HEK293 (cell line): ENCODE results near the gene PSAT1.

Experiments
- CTCF ChIA-PET: fragments of 350-600 bp; formaldehyde crosslinking; extraction: SDS; loops from one replicate; lab custom pipeline; 2021; ENCODE audit warnings: antibody characterized with exemption; lab: Yijun Ruan, JAX
- POLR2A ChIA-PET: fragments of 300-600 bp; formaldehyde crosslinking; extraction: SDS; loops from one replicate; lab custom pipeline; 2020; ENCODE audit warnings: antibody characterized with exemption, inconsistent platforms; lab: Yijun Ruan, JAX
- H3K27ac ChIP-seq: fragments of 200-500 bp; sonication (Bioruptor generic); 2 replicates; pipeline ENCODE4 v1.5.1; 2014; ENCODE audit warnings: low read depth, low read length, control low read depth, inconsistent platforms; ENCODE audit errors: extremely low read depth
- H3K36me3 ChIP-seq, 2 experiments: fragments of 200-500 bp in 1 of 2; sonication (Bioruptor generic) in 1 of 2; 1 replicate in 1 of 2; 2 replicates in 1 of 2; pipeline ENCODE4 v1.5.1; 2014 to 2017; ENCODE audit warnings: inconsistent platforms in 2 of 2, low read length in 2 of 2; ENCODE audit not compliant: control insufficient read depth in 2 of 2, insufficient read depth in 1 of 2
- H3K4me1 ChIP-seq: fragments of 200-500 bp; sonication (Bioruptor generic); 2 replicates; pipeline ENCODE4 v1.5.1; 2014; ENCODE audit warnings: mild to moderate bottlenecking, low read length, inconsistent platforms; ENCODE audit not compliant: control insufficient read depth, insufficient read depth
- H3K4me3 ChIP-seq: 2 replicates; pipeline ENCODE4 v1.5.1; 2011; ENCODE audit warnings: low read depth, mild to moderate bottlenecking, control low read depth, low read length, moderate library complexity
- H3K9me3 ChIP-seq: fragments of 200-500 bp; sonication (Bioruptor generic); 2 replicates; pipeline ENCODE4 v1.5.1; 2014; ENCODE audit warnings: low read depth, low read length, inconsistent platforms; ENCODE audit not compliant: control insufficient read depth, insufficient read depth
- FEZF1 ChIP-seq: fragments of 450-650 bp; formaldehyde crosslinking; IDR thresholded peaks from 2 replicates; pipeline ENCODE4 v1.5.1; 2016; ENCODE audit warnings: missing biosample characterization, missing genetic modification characterization
- KLF1 ChIP-seq: fragments of 450-650 bp; formaldehyde crosslinking; IDR thresholded peaks from 2 replicates; pipeline ENCODE4 v1.5.1; 2016; ENCODE audit warnings: missing biosample characterization, missing genetic modification characterization
- KLF16 ChIP-seq: fragments of 450-650 bp; formaldehyde crosslinking; IDR thresholded peaks from 2 replicates; pipeline ENCODE4 v1.5.1; 2017; ENCODE audit warnings: missing biosample characterization, missing genetic modification characterization
- TCF7L2 ChIP-seq: IDR thresholded peaks from 2 replicates; pipeline ENCODE4 v1.6.1; 2011; ENCODE audit warnings: low read depth, mild to moderate bottlenecking, inconsistent platforms, low read length, moderate library complexity, borderline replicate concordance
- ZBTB17 ChIP-seq: fragments of 450-650 bp; formaldehyde crosslinking; IDR thresholded peaks from 2 replicates; pipeline ENCODE4 v1.5.1; 2016; ENCODE audit warnings: missing biosample characterization, missing genetic modification characterization
- ZEB2 ChIP-seq: fragments of 450-650 bp; formaldehyde crosslinking; IDR thresholded peaks from 2 replicates; pipeline ENCODE4 v1.5.1; 2016; ENCODE audit warnings: missing biosample characterization, missing genetic modification characterization
- ZNF239 ChIP-seq: fragments of 450-650 bp; formaldehyde crosslinking; IDR thresholded peaks from 2 replicates; pipeline ENCODE4 v1.5.1; 2016; ENCODE audit warnings: missing biosample characterization, missing genetic modification characterization
- ZNF623 ChIP-seq: fragments of 450-650 bp; formaldehyde crosslinking; IDR thresholded peaks from 2 replicates; pipeline ENCODE4 v1.5.1; 2016; ENCODE audit warnings: missing biosample characterization, missing genetic modification characterization
- ZNF654 ChIP-seq: fragments of 450-650 bp; formaldehyde crosslinking; IDR thresholded peaks from 2 replicates; pipeline ENCODE4 v1.5.1; 2016; ENCODE audit warnings: low read depth, missing biosample characterization, missing genetic modification characterization
- ZNF830 ChIP-seq: fragments of 450-650 bp; IDR thresholded peaks from 2 replicates; pipeline ENCODE4 v1.5.0; 2018; ENCODE audit warnings: missing biosample characterization, missing genetic modification characterization, low read depth, mild to moderate bottlenecking, moderate library complexity
- ZNF843 ChIP-seq: fragments of 450-650 bp; formaldehyde crosslinking; IDR thresholded peaks from 2 replicates; pipeline ENCODE4 v1.5.1; 2016; ENCODE audit warnings: missing biosample characterization, missing genetic modification characterization
- TF ChIP-seq, protein P1 (sequence below): fragments of 450-650 bp; formaldehyde crosslinking; IDR thresholded peaks from 2 replicates; pipeline ENCODE4 v1.5.1; 2016; ENCODE audit warnings: missing biosample characterization, missing genetic modification characterization
- TF ChIP-seq, protein P2 (sequence below): fragments of 450-650 bp; formaldehyde crosslinking; IDR thresholded peaks from 2 replicates; pipeline ENCODE4 v1.5.1; 2017; ENCODE audit warnings: missing biosample characterization, missing genetic modification characterization
- TF ChIP-seq, protein P3 (sequence below): IDR thresholded peaks from 2 replicates; pipeline ENCODE4 v1.6.1; 2011; ENCODE audit warnings: mild to moderate bottlenecking, low read depth, low read length, borderline replicate concordance
- TF ChIP-seq, protein P4 (sequence below): fragments of 450-650 bp; formaldehyde crosslinking; IDR thresholded peaks from 2 replicates; pipeline ENCODE4; 2016; ENCODE audit warnings: missing biosample characterization, missing genetic modification characterization
- TF ChIP-seq, protein P5 (sequence below): fragments of 450-650 bp; formaldehyde crosslinking; IDR thresholded peaks from 2 replicates; pipeline ENCODE4 v1.5.1; 2016; ENCODE audit warnings: missing biosample characterization, missing genetic modification characterization
- TF ChIP-seq, protein P6 (sequence below): fragments of 450-650 bp; formaldehyde crosslinking; IDR thresholded peaks from 2 replicates; pipeline ENCODE4 v1.5.1; 2016; ENCODE audit warnings: missing biosample characterization, missing genetic modification characterization

PSAT1 gene

DNA sequence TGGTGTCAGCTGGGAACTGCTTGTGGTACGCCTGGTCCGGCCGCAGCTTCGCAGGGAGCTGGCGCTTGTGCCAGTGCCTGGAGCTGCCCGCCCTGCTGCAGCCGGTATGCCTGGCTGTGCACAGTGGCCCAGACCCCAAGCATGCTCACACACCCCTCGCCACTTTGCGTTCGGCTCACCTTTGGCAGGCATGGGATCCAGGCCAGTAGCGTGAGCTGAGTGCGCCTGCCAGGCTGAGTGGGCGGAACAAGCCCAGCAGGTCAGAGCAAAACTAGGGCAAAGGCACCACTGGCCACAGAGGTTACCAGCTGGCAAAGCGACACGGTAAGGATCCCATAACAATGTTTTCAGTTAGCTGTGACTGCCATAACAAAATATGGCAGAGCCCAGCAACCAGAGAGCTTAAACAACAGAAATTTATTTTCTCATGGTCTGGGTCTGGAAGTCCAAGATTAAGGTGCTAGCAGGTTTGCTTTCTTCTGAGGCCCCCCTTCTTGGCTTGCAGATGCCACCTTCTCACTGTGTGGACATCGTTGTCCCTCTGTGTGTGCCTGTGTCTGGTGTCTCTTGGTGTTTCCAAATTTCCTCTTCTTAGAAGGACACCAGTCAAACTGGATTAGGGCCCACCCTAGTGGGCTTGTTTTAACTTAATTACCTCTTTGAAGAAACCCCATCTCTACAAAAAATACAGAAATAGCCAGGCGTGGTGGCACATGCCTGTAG, 61.6 kb downstream of the PSAT1 start:
- H3K4me1 ChIP-seq: no peaks in the 10 kb centered on the region
- no peaks in the 10 kb centered on the region for H3K9me3 ChIP-seq
- ChIA-PET CTCF (interaction anchor here (0.8 to 2.4 kb wide), 4 partner anchors 7 to 62 kb away, joined by 3 to 21 read pairs (median 3); partner anchors contain the start of gene PSAT1), POLR2A (no interaction called here)
- no peak overlapping the region for H3K4me3 ChIP-seq
- H3K36me3 ChIP-seq: no peaks in the 10 kb centered on the region
- TF ChIP-seq KLF1 (tag by site-specific recombination) (no peak), ZNF623 (no peak), ZNF239 (tag by site-specific recombination) (no peak), KLF16 (tag by site-specific recombination) (no peak)
- TF ChIP-seq, protein P1, sequence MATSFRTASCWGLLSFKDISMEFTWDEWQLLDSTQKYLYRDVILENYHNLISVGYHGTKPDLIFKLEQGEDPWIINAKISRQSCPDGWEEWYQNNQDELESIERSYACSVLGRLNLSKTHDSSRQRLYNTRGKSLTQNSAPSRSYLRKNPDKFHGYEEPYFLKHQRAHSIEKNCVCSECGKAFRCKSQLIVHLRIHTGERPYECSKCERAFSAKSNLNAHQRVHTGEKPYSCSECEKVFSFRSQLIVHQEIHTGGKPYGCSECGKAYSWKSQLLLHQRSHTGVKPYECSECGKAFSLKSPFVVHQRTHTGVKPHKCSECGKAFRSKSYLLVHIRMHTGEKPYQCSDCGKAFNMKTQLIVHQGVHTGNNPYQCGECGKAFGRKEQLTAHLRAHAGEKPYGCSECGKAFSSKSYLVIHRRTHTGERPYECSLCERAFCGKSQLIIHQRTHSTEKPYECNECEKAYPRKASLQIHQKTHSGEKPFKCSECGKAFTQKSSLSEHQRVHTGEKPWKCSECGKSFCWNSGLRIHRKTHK (tag by site-specific recombination): no peak
- H3K27ac ChIP-seq: no peak overlapping the region

DNA sequence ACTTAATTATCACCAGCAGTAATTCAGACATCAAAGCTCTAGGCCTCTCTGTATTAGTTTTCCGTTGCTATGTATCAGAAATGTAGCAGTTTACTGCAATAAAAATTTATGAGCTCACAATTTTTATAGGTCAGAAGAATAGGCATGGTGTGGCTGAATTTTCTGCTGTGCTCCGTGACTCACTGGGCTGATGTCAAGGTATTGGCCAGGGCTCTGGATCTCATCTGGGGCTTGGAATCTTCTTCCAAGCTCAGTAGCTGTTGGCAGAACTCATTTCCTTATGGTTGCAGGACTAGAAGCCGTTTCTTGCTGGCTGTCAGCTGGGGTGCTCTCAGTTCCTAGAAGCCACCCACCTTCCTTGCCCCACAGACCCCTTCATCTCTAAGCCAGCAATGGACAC, 66.3 kb downstream of the PSAT1 start:
- POLR2A ChIA-PET: interaction anchor here (1.0 kb wide), 1 partner anchor 67 kb away, joined by 3 read pairs; no protein-coding TSS in a partner anchor
- Histone ChIP-seq H3K36me3 (no peaks in the 10 kb centered on the region), H3K4me1 (peaks cover 3% of the 10 kb centered on the region; the same call in 1 of the 2 replicates), H3K27ac (no peak overlapping the region), H3K9me3 (no peaks in the 10 kb centered on the region), H3K4me3 (no peak overlapping the region)
- TF ChIP-seq, protein P2, sequence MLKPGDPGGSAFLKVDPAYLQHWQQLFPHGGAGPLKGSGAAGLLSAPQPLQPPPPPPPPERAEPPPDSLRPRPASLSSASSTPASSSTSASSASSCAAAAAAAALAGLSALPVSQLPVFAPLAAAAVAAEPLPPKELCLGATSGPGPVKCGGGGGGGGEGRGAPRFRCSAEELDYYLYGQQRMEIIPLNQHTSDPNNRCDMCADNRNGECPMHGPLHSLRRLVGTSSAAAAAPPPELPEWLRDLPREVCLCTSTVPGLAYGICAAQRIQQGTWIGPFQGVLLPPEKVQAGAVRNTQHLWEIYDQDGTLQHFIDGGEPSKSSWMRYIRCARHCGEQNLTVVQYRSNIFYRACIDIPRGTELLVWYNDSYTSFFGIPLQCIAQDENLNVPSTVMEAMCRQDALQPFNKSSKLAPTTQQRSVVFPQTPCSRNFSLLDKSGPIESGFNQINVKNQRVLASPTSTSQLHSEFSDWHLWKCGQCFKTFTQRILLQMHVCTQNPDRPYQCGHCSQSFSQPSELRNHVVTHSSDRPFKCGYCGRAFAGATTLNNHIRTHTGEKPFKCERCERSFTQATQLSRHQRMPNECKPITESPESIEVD (tag by site-specific recombination): peak; percentile 41; the same call in 1 of the 2 replicates
- TF ChIP-seq TCF7L2 (no peak), FEZF1 (tag by site-specific recombination) (no peak)
- CTCF ChIA-PET: interaction anchor here (0.6 kb wide), 3 partner anchors 51 to 672 kb away, joined by 3 read pairs; no protein-coding TSS in a partner anchor

DNA sequence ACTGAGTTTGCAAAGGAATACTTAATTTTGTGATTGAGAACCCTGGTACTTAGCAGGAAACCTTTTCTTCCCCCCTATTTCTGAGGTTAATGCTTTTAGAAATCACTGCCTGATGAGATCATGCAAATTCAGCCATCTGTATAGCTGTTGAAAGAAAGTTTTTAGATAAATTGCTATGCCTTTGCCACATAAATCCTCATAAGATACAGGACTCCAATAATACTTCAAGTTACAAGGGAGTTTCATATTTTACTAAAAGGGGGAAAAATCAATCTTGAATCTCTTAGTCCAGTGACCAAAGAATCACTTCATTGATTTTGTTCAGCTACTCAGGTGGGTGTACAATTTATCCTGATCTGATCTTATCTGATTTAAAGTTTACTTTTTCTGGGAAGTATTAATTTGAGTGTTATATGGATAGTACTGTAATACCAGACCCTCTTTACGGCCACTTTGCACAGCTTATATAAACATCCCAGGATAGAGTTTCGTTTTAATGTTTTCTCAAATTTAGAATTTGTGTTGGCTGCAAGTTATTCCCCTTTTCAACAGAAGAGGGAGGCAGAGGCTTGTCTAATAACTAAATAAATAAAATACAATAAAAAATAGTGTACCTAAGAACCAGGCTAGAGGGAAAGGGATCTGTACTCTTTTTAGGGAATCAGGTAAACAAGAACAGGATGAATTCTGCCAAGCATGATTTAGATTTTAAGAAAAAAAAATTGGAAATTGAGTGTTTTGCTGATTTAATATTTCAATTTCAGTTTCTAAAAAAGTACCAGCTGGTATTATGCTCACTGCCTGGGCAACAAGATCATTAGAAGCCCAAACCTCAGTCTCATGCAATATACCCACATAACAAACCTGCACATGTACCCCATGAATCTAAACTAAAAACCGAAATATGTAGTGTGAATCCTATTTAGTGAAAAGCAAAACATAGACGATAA, 69.1 kb downstream of the PSAT1 start:
- POLR2A ChIA-PET: interaction anchor here (0.9 kb wide), 1 partner anchor 69 kb away, joined by 4 read pairs; the partner anchor contains the start of gene PSAT1
- no peaks in the 10 kb centered on the region for H3K36me3 ChIP-seq
- CTCF ChIA-PET: interaction anchor here (0.6 to 1.5 kb wide), 19 partner anchors 8 to 937 kb away, joined by 3 to 7 read pairs (median 3); no protein-coding TSS in a partner anchor
- no peak overlapping the region for H3K27ac ChIP-seq
- H3K4me1 ChIP-seq: peaks cover 3% of the 10 kb centered on the region; the same call in 1 of the 2 replicates
- no peak overlapping the region for H3K4me3 ChIP-seq
- H3K9me3 ChIP-seq: no peaks in the 10 kb centered on the region
- TF ChIP-seq, protein P3, sequence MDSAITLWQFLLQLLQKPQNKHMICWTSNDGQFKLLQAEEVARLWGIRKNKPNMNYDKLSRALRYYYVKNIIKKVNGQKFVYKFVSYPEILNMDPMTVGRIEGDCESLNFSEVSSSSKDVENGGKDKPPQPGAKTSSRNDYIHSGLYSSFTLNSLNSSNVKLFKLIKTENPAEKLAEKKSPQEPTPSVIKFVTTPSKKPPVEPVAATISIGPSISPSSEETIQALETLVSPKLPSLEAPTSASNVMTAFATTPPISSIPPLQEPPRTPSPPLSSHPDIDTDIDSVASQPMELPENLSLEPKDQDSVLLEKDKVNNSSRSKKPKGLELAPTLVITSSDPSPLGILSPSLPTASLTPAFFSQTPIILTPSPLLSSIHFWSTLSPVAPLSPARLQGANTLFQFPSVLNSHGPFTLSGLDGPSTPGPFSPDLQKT: no peak
- TF ChIP-seq ZNF654 (tag by site-specific recombination) (peak; percentile 51), ZBTB17 (peak; percentile 19; the same call in 1 of the 2 replicates), ZNF843 (tag by site-specific recombination) (peak; percentile 45; the same call in 1 of the 2 replicates), ZNF830 (tag by site-specific recombination) (0 out of 2 replicates have a peak, but pooled peaks have one; percentile 4), ZEB2 (tag by site-specific recombination) (no peak)
- TF ChIP-seq, protein P4, sequence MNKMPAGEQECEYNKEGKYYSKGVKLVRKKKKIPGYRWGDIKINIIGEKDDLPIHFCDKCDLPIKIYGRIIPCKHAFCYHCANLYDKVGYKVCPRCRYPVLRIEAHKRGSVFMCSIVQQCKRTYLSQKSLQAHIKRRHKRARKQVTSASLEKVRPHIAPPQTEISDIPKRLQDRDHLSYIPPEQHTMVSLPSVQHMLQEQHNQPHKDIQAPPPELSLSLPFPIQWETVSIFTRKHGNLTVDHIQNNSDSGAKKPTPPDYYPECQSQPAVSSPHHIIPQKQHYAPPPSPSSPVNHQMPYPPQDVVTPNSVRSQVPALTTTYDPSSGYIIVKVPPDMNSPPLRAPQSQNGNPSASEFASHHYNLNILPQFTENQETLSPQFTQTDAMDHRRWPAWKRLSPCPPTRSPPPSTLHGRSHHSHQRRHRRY (tag by site-specific recombination): no peak
- TF ChIP-seq, protein P5, sequence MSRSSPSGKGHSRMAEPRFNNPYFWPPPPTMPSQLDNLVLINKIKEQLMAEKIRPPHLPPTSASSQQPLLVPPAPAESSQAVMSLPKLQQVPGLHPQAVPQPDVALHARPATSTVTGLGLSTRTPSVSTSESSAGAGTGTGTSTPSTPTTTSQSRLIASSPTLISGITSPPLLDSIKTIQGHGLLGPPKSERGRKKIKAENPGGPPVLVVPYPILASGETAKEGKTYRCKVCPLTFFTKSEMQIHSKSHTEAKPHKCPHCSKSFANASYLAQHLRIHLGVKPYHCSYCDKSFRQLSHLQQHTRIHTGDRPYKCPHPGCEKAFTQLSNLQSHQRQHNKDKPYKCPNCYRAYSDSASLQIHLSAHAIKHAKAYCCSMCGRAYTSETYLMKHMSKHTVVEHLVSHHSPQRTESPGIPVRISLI (tag by site-specific recombination): no peak
- TF ChIP-seq, protein P6, sequence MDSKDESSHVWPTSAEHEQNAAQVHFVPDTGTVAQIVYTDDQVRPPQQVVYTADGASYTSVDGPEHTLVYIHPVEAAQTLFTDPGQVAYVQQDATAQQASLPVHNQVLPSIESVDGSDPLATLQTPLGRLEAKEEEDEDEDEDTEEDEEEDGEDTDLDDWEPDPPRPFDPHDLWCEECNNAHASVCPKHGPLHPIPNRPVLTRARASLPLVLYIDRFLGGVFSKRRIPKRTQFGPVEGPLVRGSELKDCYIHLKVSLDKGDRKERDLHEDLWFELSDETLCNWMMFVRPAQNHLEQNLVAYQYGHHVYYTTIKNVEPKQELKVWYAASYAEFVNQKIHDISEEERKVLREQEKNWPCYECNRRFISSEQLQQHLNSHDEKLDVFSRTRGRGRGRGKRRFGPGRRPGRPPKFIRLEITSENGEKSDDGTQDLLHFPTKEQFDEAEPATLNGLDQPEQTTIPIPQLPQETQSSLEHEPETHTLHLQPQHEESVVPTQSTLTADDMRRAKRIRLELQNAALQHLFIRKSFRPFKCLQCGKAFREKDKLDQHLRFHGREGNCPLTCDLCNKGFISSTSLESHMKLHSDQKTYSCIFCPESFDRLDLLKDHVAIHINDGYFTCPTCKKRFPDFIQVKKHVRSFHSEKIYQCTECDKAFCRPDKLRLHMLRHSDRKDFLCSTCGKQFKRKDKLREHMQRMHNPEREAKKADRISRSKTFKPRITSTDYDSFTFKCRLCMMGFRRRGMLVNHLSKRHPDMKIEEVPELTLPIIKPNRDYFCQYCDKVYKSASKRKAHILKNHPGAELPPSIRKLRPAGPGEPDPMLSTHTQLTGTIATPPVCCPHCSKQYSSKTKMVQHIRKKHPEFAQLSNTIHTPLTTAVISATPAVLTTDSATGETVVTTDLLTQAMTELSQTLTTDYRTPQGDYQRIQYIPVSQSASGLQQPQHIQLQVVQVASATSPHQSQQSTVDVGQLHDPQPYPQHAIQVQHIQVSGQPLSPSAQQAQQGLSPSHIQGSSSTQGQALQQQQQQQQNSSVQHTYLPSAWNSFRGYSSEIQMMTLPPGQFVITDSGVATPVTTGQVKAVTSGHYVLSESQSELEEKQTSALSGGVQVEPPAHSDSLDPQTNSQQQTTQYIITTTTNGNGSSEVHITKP (tag by site-specific recombination): peak; percentile 68
